Cerebellar cortex (tissue), 1 donor: ENCODE data around the gene BRINP2.

Source experiments
- DNase-seq: peaks from one replicate; pipeline ENCODE4 v3.0.0-alpha.2; 2015; ENCODE audit warnings: low spot score

BRINP2 gene

GRCh38 chr1:177274687-177275211 lies 104.0 kb downstream of the BRINP2 start:
- no peak for DNase-seq

- DNase-seq = no peak
Measured at GRCh38 chr1:177275736-177276135, 105.0 kb downstream of the BRINP2 start.

- no peak for DNase-seq
Measured at GRCh38 chr1:177278626-177279390, 108.0 kb downstream of the BRINP2 start.

- no peak for DNase-seq
Measured at GRCh38 chr1:177281901-177282300, 111.1 kb downstream of the BRINP2 start.

GRCh38 chr1:177282976-177283375 lies 112.2 kb downstream of the BRINP2 start:
- DNase-seq = no peak

- DNase-seq = no peak
Measured at GRCh38 chr1:177283380-177283779, 112.6 kb downstream of the BRINP2 start.

GRCh38 chr1:177286396-177286795 lies 115.6 kb downstream of the BRINP2 start:
- no peak for DNase-seq

GRCh38 chr1:177287270-177287669 lies 116.5 kb downstream of the BRINP2 start:
- no peak for DNase-seq

GRCh38 chr1:177287994-177288393 lies 117.2 kb downstream of the BRINP2 start:
- DNase-seq = no peak

- DNase-seq = no peak
Measured at GRCh38 chr1:177289532-177289931, 118.8 kb downstream of the BRINP2 start.

GRCh38 chr1:177300431-177300830 lies 129.7 kb downstream of the BRINP2 start:
- no peak for DNase-seq

GRCh38 chr1:177301425-177302124 lies 130.8 kb downstream of the BRINP2 start:
- DNase-seq = peak; percentile 2

- DNase-seq = no peak
Measured at GRCh38 chr1:177302357-177303044, 131.7 kb downstream of the BRINP2 start.

GRCh38 chr1:177305040-177306018 lies 134.6 kb downstream of the BRINP2 start:
- no peak for DNase-seq

- DNase-seq = no peak
Measured at GRCh38 chr1:177306019-177306415, 135.3 kb downstream of the BRINP2 start.

- no peak for DNase-seq
Measured at GRCh38 chr1:177306981-177307380, 136.2 kb downstream of the BRINP2 start.

- no peak for DNase-seq
Measured at GRCh38 chr1:177307771-177308170, 137.0 kb downstream of the BRINP2 start.

- no peak for DNase-seq
Measured at GRCh38 chr1:177309880-177310279, 139.1 kb downstream of the BRINP2 start.

- DNase-seq = peak; percentile 3
Measured at GRCh38 chr1:177310326-177310725, 139.6 kb downstream of the BRINP2 start.

GRCh38 chr1:177311111-177311510 lies 140.4 kb downstream of the BRINP2 start:
- no peak for DNase-seq

GRCh38 chr1:177311586-177311985 lies 140.8 kb downstream of the BRINP2 start:
- DNase-seq = no peak
